ENCODE data around the gene TOX2.

The TOX2 gene

DNA sequence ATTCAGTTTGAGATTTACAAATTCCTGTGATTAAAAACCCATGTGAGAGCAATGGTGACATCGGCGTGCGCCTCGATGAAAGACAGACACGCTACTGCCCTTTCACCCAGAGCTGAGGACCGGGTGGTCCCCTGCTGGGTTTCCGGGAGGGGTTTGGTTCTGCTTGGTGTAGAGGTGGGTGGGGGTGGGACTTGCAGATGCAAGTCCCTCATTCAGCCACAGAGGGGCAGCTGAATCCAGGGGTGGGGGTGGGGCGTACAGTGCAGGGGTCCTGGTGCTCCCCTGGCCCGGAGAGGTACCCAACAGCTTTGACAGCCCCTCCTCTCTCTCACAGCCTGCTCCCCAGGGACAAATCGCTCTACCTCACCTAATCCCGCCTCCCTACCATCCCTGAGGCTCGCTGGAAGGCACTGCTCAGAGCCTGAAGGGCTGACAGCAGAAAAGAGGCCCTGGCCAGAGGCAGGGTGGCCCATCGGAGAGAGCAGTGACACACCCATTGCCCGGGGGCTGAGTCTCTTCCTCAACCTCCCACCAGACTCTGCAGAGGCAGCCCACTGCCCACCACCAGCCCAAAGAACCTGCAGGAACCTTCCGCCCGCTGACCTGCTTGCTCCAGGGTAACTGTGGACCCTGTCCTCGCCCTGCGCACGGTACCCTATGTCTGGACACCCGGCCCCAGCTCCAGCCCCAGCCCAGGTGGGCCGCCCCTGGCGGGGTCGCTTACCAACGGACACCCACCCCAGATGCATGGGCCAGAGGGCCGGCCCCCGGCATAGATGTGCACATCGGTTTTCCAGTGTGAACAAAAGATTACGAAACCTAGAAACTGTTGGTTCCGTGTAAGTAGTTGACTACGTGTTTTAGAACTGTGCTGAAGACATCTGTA is 153.9 kb downstream of the TOX2 start:
- peak; percentile 83 for DNase-seq

DNA sequence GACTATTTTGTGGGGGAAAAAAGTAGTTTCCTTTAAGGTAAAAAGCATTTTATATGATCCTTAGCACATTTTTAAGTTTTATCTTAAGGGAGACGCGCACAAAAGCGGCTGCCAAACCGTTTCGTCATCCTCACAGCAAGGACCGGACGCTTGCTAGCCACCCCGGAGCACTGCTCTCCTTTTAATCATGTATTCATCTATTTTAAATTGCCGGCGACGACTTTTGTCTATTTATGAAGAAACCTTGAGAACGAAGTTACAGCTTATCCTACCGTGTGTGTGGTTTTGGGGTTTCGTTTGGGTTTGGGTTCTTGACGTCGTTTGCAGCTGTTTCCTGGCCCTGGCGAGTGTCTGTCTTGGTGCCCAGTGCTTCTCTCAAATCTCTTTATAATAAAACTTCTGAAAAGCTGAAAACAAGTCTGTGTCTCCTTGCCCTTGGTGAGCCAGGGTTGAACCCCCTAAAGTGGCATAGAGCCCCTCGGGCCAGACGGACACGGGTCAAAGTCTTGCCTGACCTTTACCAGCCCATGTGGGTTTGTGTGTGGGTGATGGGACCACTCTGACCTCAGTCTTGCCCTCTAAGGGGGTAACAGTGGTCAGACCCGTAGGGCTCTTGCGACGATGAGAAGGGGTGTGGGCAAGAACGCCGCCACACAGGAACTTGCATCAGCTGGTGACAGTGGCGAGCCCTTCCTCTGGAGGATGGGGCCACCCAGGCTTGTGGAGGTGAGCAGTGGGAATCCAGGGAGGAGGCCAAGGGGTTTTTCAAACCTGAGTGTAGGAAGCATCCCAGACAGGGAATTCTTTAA is 154.8 kb downstream of the TOX2 start:
- DNase-seq, result peak; percentile 73

DNA sequence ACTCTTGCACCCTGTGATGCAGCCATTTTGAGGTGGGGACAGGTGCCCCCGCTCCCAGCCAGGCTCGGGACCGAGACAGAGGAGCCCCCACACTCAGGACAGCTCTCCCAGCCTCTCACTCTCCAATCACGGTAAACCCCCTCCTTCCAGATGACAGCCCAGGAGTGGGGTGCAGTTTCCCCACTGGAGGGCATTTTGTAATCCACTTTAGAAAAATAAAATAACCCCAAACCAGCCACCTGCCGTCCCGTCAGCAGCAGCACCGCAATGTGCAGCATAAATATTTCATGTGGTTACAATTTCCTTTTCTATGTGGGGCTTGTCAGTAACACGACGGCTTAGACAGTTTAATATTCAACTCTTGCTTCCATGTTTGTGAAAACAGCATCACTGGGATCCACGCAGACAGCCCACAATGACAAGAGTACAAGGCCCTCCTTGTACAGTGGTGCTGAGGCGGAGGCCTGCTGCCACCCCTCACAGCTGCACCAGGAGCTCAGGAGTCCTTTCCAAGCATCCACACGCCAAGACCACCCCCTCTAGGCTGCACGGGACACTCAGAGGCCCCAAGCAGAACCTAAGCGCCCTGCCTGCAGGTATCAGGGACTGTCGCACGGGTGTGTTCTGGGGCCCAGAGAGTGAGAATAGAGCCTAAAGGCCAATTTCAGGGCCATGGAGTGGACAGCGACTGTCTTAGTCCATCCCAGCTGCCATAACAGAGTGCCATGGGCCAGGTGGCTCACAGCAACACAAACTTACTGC is 155.7 kb downstream of the TOX2 start:
- DNase-seq, result peak; percentile 50

DNA sequence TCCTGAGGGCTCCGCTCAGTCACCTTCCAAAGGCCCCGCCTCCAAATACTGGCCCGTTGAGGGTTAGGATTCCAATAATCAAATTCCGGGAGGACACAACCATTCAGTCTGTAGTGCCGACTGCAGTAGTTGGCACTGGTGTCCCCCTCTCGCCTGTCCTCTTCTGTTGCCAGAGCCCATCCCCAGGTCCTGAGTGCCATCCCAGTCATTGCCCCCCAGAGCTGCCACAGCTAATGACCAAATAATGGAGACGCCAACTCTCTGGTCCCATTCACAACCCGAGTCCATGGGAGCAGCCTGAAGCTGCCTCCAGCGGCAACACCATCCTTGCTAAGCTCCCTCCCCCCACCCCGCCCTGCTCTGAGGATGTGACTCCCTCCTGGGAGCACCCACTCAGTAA is 156.4 kb downstream of the TOX2 start:
- DNase-seq, result no peak

DNA sequence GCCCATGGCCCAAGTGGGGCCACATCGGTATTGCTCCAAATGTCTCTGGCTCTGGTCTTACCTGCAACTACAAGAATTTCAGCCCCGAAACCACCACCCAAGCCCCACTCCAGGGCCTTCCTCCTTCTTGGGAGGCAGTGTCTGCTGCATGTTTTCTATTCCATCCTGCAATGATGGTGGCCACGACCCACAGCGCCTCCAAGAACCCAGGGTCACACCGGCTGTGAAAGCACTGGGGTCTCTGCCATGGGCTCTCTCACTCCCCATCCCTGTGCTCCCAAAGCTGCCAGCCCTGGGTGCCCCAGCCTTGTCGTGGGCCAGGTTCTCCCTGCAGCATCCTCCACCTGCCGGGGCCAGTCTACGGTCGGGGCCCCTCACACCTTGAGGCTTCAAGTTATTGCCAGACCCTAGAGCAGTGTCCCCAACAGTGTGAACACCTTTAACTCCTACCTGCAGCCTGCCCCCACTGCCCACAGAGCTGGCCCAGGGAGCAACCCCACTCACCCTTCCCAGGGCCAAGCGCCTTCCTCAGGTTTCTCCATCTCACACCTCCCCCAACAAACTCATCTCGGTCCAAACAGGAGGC is 157.0 kb downstream of the TOX2 start:
- DNase-seq, result no peak

DNA sequence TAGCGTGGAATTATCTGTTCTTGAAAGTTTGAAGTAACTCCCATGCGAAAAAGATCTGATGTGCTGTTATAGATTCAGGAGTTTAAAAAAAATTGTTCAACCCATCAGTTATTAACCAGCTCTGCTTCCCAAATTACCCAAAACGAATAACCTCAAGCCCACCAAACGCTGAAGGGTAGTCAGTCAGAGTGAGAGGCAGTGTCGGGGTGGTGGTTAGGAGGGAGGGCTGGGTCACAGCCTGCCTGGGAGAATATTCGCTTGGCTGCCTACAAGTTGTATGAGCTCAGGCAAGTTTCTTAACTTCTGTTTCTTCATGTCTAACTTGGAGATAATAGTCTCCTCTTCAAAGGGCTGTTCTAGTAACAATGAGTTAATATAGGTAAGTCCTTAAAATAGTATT is 157.7 kb downstream of the TOX2 start:
- no peak for DNase-seq

GRCh38 chr20:44073011-44073674 is 158.5 kb downstream of the TOX2 start:
- no peak for DNase-seq

DNA sequence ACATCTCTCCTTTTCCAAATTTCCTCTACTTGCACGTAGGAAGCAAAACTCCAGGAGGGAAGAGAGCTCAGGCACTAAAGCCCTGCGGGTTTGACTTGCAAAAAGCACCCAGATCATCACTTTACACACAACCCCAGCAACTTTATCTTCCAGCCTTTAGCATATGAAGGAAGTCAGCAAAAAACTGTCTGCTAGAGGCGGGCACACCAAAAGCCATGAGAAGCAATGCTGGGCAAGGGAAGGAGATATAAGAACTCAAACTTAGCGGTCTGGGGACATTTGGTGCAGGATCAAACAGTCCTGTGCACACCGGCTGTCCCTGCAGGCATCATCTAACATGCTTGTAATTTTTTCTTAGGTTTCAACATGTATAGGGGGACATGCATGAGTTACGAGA is 159.0 kb downstream of the TOX2 start:
- DNase-seq, result no peak

DNA sequence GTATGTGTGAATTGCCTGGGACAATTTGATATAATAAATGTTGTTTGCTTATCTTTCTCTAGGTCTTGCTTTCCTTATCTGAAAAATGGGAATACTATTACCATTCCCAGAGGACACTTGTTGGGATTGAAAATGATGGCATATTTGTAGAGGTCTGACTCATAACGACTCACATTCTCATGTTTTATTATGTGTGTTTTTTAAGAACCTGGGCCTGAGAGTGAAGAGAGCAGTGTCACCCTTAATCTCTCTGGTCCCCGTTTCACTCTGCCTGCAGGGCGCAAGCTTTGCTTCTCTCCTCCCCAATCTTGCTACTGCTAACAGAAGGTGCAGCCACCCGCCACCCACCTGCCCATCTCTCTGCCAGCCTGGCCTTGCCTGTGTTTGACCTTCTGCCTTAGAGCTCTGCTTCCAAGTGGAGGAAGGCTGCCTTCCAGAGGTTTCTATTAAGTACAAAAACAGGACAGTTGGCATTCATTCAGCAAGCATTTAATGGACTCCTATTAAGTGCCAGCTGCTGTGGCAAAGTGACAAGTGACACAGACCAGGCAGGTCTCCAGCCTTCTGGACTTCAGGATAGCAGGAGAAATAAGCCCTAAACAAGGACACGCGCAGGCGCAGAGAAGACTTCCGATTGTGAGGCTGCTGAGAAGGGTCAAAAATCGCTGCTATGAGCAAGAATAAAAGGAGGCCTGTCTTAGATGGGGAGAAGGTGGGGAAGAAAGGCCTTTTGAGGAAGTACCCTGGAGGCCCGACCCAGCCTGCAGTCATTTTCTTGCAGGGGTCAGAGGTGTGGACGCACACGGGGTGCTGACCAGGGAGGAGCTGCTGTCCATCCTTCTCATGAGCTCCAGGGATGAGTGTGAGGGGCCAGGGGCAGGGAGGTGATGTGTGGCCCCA is 159.8 kb downstream of the TOX2 start:
- DNase-seq, result peak; percentile 15

DNA sequence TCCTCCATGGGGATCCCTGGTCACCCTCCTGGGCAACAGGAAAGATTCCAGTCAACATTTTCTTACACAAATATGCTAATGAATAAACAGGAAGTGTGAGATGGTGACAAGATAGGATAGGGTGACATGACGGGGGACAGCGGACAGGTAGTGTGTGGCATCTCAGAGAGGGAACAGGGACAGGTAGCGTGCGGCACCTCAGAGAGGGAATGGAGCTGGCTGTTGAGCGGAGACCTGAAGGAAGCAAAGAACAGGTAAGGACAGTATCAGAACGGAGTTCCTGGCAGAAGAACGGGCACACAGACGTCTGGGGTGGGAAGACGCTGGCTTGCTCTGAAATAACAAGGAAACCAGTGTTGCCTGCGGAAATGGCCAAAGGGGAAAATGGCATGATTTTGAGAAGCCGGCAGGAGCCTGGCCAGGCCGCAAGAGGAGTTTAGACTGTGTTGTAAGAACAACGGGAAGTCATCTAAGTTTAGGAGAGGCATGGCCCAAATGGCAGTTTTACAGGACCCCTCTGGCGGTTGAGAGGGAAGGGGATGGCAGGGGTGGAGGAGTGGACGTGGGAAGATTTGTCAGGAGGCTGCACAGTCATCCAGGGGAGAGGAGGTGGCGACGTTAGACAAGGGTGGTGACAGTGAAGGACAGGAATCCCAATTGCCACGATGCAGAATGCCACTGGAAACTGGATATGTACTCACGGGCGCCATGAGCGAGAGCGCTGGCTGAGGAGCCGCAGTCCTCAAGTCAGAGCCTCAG is 160.7 kb downstream of the TOX2 start:
- peak; percentile 38 for DNase-seq

DNA sequence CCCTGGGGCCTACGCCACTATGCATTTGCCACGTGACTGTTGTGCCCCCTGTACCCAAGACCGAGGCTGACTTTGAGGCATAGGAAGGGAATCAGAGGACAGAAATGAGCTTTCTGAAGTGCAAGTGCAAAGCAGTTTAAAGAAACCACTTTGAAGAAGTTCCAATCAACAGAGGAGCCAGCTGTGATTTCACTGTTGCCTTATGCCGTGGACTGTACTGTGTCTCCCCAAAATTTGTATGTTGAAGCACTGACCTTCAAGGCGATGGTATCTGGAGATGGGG is 161.2 kb downstream of the TOX2 start:
- DNase-seq, result no peak

DNA sequence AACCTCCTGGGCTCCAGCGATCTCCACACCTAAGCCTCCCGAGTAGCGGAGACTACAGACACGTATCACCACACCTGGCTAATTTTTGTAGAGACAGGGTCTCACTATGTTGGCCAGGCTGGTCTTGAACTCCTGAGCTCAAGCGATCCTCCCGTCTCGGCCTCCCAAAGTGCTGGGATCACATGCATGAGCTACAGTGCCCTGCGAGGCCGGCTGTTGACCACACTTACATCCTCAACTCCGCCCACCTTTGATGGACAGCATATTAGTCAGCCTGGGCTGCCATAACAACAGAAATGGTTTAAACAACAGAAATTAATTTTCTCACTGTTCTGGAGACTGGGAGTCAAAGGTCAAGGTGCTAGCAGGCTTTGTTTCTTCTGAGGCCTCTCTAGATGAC is 164.6 kb downstream of the TOX2 start:
- no peak for DNase-seq

DNA sequence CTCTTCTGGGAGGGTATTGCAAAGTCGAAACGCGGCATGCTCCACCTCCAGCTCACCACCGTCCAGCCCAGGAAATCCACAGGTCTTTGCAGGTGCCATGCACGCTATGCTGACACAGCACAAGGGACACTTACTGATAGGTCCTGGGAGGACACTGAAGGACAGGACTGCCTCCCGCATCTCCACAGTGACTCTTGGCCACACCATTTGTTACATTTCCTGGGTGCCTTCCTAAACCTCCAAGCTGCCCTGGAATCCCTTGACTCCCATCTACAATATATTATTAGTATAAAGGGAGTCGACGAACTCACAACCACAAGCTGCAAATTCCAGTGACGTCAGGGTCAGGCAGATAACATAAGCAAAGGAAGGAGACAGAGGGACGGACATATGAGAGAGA is 165.4 kb downstream of the TOX2 start:
- no peak for DNase-seq

DNA sequence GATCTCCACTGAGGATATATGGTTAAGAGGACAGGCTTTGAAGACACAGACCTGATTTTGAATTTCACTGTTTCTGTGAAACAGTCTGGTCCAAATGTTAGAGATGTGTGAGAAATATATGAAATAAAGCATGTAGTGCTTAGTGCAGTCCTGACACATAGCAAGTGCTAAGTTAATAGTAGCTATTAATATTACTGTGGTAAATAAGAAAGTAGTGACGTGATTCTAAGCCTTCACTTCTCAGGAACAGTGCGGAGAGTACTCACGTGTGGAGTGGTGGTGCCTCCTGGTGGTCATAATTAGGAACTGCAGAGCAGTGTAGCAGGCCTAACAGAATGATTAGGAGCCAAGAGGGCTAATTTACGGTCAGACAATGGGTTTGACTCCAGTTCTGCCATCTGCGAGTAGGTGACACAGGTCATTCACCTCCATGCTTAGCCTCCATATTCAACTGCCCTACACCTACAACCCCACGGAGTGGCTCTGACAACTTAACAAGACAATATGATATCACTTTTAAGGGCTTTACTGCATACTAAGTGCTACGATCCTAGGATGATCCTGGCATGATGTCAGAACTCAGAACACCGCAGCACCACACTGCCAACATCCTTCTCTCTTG is 166.1 kb downstream of the TOX2 start:
- DNase-seq, result peak; percentile 56

GRCh38 chr20:44081476-44081875 is 166.8 kb downstream of the TOX2 start:
- DNase-seq, result no peak

DNA sequence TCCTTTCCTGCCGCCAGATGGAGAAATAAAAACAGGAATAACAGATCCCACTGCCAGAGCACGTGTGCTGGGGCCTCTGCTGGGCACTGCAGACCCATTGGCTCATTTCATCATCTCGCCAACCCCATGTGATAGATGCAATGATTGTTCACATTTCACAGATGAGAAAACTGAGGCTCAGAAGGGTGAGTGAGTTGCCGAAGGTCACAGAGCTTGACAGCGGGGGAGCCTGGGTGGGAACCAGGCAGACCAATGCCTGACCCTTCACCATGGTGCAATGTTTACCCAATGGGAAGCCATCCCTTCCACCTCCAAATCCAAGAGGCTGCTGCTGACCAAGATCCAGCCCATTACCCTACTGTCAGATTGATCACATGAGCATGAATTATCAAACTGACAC is 167.2 kb downstream of the TOX2 start:
- DNase-seq, result no peak

- DNase-seq, result no peak
Measured at GRCh38 chr20:44083220-44083933, 168.7 kb downstream of the TOX2 start.

GRCh38 chr20:44084439-44084838 is 169.8 kb downstream of the TOX2 start:
- DNase-seq, result no peak

- no peak for DNase-seq
Measured at GRCh38 chr20:44084891-44085290, 170.2 kb downstream of the TOX2 start.
